ENCODE results near the gene CSKMT. TPM values are rescaled to one million over a fixed set of nuclear protein-coding genes. Genes with fewer than 3 reads are reported as not detected.

Gene CSKMT
- total and polyA plus RNA-seq, 10 donors = 3.0 to 59.4 (median 15.1) TPM

DNA sequence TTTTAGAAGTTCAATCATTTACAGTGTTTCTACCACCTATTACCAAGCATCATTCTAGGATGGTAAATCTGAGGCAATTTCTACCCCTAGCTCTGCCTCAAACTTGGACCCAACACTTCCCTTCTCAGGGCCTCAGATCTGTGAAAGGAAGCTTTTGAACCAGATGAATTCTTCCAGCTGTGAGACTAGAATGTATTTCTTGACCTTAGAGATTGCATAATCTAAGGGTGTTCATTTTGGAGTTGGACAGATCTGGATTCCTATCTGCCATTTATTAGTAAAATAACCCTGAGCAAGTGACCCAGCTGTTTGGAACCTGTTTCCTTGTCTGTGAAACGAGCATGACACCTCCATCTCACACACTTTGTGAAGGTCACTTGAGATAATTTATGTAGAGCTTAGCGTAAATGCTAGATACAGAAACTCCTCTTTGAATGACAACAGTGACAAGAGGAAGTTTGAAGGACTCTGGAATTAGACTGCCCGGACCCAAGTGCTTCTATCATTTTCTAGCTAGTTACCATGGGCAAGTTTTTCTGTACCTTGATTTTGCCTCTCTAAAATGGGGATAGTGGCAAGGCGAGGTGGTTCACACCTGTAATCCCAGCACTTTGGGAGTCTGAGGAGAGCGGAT lies 8.2 kb upstream of the CSKMT start:
- TF ChIP-seq, protein P1, sequence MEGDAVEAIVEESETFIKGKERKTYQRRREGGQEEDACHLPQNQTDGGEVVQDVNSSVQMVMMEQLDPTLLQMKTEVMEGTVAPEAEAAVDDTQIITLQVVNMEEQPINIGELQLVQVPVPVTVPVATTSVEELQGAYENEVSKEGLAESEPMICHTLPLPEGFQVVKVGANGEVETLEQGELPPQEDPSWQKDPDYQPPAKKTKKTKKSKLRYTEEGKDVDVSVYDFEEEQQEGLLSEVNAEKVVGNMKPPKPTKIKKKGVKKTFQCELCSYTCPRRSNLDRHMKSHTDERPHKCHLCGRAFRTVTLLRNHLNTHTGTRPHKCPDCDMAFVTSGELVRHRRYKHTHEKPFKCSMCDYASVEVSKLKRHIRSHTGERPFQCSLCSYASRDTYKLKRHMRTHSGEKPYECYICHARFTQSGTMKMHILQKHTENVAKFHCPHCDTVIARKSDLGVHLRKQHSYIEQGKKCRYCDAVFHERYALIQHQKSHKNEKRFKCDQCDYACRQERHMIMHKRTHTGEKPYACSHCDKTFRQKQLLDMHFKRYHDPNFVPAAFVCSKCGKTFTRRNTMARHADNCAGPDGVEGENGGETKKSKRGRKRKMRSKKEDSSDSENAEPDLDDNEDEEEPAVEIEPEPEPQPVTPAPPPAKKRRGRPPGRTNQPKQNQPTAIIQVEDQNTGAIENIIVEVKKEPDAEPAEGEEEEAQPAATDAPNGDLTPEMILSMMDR (IDR thresholded peaks at IDR 0.05 in 8 of 11, conservative IDR thresholded peaks at IDR 0.05 in 3 of 11) = no peak
- no peak for TF ChIP-seq POLR2A (IDR thresholded peaks at IDR 0.05)
- Histone ChIP-seq H3K4me1 (peaks cover 5 to 20% (median 12%) of the 10 kb centered on the region in 6 donors), H3K4me3 (no peak overlapping the region), H3K9me3 (no peaks in the 10 kb centered on the region), H3K36me3 (peaks cover 0 to 16% (median 4%) of the 10 kb centered on the region in 6 donors), H3K27ac (no peak overlapping the region), H3K27me3 (replicated peaks in 1 of 7) (no peaks in the 10 kb centered on the region)
- WGBS, 5 donors = 51 to 69% (median 62%) methylated on average over 5 of the region's 5 CpGs
- intact Hi-C loops (cut with DNase I; ENCODE audit: low total_unique reads) = no loop called here
- no peak for DNase-seq

DNA sequence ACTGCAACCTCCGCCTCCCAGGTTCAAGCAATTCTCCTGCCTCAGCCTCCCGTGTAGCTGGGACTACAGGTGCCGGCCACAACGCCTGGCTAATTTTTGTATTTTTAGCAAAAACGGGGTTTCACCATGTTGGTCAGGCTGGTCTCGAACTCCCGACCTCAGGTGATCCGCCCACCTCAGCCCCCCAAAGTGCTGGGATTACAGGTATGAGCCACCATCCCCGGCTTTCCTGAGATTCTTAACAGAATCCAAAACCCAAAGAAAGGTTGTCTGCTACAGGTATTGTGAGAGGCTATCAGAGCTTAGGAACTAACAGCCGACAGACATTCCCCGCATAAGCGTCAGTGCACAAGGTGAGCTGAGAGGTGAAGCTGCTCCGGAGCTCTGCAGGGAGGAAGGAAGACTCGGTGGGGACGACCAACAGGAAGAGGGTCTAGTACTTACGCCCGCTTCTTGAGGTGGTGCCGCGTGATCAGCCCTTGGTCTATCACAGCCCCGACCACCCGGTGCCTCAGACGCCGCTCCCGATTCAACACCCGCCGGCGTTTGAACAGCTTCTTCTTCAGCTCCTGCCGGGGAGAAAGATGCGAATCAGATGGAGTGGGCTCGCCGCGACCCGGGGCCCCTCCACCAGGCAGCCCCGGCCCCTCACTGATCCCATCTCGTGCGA lies 572 bp upstream of the CSKMT start:
- peak overlapping the region; percentile 73 to 91 (median 82) for H3K4me3 ChIP-seq
- no peaks in the 10 kb centered on the region for H3K9me3 ChIP-seq
- peak overlapping the region; percentile 87 to 96 (median 94) for H3K27ac ChIP-seq
- no peak for DNase-seq
- H3K36me3 ChIP-seq = peaks cover 0 to 47% (median 19%) of the 10 kb centered on the region in 6 donors
- 2 to 5% (median 2%) methylated on average over 18 to 36 of the region's 36 CpGs for WGBS, 5 donors
- H3K27me3 ChIP-seq (replicated peaks in 1 of 7) = no peaks in the 10 kb centered on the region
- peaks cover 25 to 66% (median 48%) of the 10 kb centered on the region in 6 donors for H3K4me1 ChIP-seq
- TF ChIP-seq, protein P1 (IDR thresholded peaks at IDR 0.05 in 8 of 11, conservative IDR thresholded peaks at IDR 0.05 in 3 of 11) = no peak
- TF ChIP-seq POLR2A (IDR thresholded peaks at IDR 0.05) = no peak
- no peak for TF ChIP-seq POLR2AphosphoS5 (IDR thresholded peaks at IDR 0.05)
- intact Hi-C loops (cut with DNase I; ENCODE audit: low total_unique reads) = no loop called here

DNA sequence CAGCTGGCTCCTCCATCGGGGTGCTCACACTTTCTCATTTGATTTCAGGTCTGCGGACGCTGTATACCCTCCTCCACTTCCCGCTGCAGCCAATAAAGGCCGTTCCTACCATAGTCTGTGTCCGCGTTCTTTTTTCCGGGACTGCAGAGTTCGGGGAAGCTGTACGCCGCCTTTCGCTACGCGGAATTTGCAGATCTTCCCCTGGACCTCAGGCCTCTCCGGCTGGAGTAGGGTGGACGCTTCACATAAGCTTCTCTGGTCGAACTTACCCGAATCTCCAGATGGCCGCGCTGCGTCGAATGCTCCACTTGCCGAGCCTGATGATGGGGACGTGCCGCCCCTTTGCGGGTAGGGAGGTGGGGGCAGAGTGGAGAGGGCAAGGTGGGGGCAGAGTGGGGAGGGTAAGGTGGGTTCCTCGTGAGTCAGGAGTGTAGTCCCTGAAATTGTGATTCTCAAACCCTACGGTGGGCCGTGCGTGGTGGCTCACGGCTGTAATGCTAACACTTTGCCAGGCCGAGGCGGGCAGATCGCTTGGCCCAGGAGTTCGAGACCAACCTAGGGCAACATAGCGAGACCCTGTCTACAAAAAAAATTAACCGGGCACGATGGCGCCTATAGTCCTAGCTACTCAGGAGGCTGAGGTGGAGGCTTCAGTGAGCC lies 617 bp downstream of the CSKMT start:
- Histone ChIP-seq H3K27ac (peak overlapping the region; percentile 87 to 96 (median 94)), H3K4me3 (peak overlapping the region; percentile 73 to 91 (median 82)), H3K27me3 (replicated peaks in 1 of 7) (no peaks in the 10 kb centered on the region), H3K9me3 (no peaks in the 10 kb centered on the region), H3K4me1 (peaks cover 25 to 78% (median 60%) of the 10 kb centered on the region in 6 donors), H3K36me3 (peaks cover 0 to 45% (median 19%) of the 10 kb centered on the region in 6 donors)
- WGBS, 5 donors = 2 to 8% (median 5%) methylated on average over 29 to 39 of the region's 39 CpGs
- TF ChIP-seq, protein P1 (IDR thresholded peaks at IDR 0.05 in 8 of 11, conservative IDR thresholded peaks at IDR 0.05 in 3 of 11) = no peak
- TF ChIP-seq POLR2AphosphoS5 (IDR thresholded peaks at IDR 0.05) (no peak), POLR2A (IDR thresholded peaks at IDR 0.05) (no peak)
- DNase-seq = peak; percentile 90
- intact Hi-C loops (cut with DNase I; ENCODE audit: low total_unique reads) = no loop called here
